H9 (cell line): ENCODE measurements around the gene UBAC2. TPM values are rescaled to one million over a fixed set of nuclear protein-coding genes. Genes with fewer than 3 reads are reported as not detected.

Experiments
- DNase-seq: peaks from one replicate; pipeline ENCODE4 v3.0.0-alpha.2; 2017
- H2AFZ ChIP-seq: one replicate; pipeline ENCODE4 v1.6.1; 2013; ENCODE audit warnings: mild to moderate bottlenecking, low read length, control low read depth, moderate library complexity
- H2AK5ac ChIP-seq: 2 replicates; pipeline ENCODE4 v1.6.1; 2013; ENCODE audit warnings: low read length, control low read depth, mixed read lengths; ENCODE audit not compliant: insufficient read length
- H2BK120ac ChIP-seq: one replicate; pipeline ENCODE4 v1.6.1; 2013; ENCODE audit warnings: low read depth, mild to moderate bottlenecking, low read length, control low read depth, inconsistent platforms; ENCODE audit not compliant: poor library complexity, severe bottlenecking
- H2BK12ac ChIP-seq: 2 replicates; pipeline ENCODE4 v1.6.1; 2013; ENCODE audit warnings: low read length, control low read depth, mixed read lengths, low read depth; ENCODE audit not compliant: insufficient read length
- H2BK15ac ChIP-seq: 2 replicates; pipeline ENCODE4 v1.6.1; 2013; ENCODE audit warnings: low read depth, low read length, control low read depth
- H2BK20ac ChIP-seq: one replicate; pipeline ENCODE4 v1.6.1; 2013; ENCODE audit warnings: low read depth, mild to moderate bottlenecking, low read length, control low read depth, inconsistent platforms; ENCODE audit not compliant: poor library complexity, severe bottlenecking
- H2BK5ac ChIP-seq: 2 replicates; pipeline ENCODE4 v1.6.1; 2013; ENCODE audit warnings: low read length, control low read depth, mixed read lengths; ENCODE audit not compliant: insufficient read length
- H3K14ac ChIP-seq: 2 replicates; pipeline ENCODE4 v1.6.1; 2013; ENCODE audit warnings: low read length, control low read depth; ENCODE audit not compliant: insufficient read depth
- H3K18ac ChIP-seq: 2 replicates; pipeline ENCODE4 v1.6.1; 2013; ENCODE audit warnings: low read depth, mild to moderate bottlenecking, mixed read lengths, low read length, control low read depth; ENCODE audit not compliant: insufficient read length
- H3K23ac ChIP-seq: 2 replicates; pipeline ENCODE4 v1.6.1; 2013; ENCODE audit warnings: low read length, control low read depth, mixed read lengths, low read depth; ENCODE audit not compliant: insufficient read length
- H3K23me2 ChIP-seq: 2 replicates; pipeline ENCODE4 v1.6.1; 2013; ENCODE audit warnings: low read depth, mild to moderate bottlenecking, mixed read lengths, low read length, control low read depth; ENCODE audit not compliant: insufficient read length, poor library complexity, severe bottlenecking
- H3K27ac ChIP-seq: 2 replicates; pipeline ENCODE4 v1.5.1; 2013; ENCODE audit warnings: low read length, control low read depth, mixed read lengths, low read depth; ENCODE audit not compliant: insufficient read length
- H3K27me3 ChIP-seq: 2 replicates; pipeline ENCODE4 v1.6.1; 2013; ENCODE audit warnings: low read length, control low read depth, inconsistent platforms; ENCODE audit not compliant: insufficient read depth
- H3K4ac ChIP-seq: 2 replicates; pipeline ENCODE4 v1.6.1; 2013; ENCODE audit warnings: low read depth, mild to moderate bottlenecking, control low read depth, inconsistent platforms, low read length, moderate library complexity
- H3K4me1 ChIP-seq: 2 replicates; pipeline ENCODE4 v1.6.1; 2013; ENCODE audit warnings: low read length, control low read depth, inconsistent platforms; ENCODE audit not compliant: insufficient read depth
- H3K4me2 ChIP-seq: 2 replicates; pipeline ENCODE4 v1.6.1; 2013; ENCODE audit warnings: low read length, control low read depth, mixed read lengths; ENCODE audit not compliant: insufficient read length, insufficient read depth
- H3K56ac ChIP-seq: 2 replicates; pipeline ENCODE4 v1.6.1; 2013; ENCODE audit warnings: low read depth, mild to moderate bottlenecking, mixed read lengths, low read length, control low read depth; ENCODE audit not compliant: insufficient read length
- H3K79me1 ChIP-seq: 2 replicates; pipeline ENCODE4 v1.6.1; 2013; ENCODE audit warnings: low read depth, mild to moderate bottlenecking, moderate library complexity, low read length, control low read depth, inconsistent platforms; ENCODE audit not compliant: insufficient read depth, poor library complexity, severe bottlenecking
- H3K79me2 ChIP-seq: 2 replicates; pipeline ENCODE4 v1.6.1; 2013; ENCODE audit warnings: low read length, control low read depth, inconsistent platforms; ENCODE audit not compliant: insufficient read depth
- H3K9ac ChIP-seq: 2 replicates; pipeline ENCODE4 v1.6.1; 2013; ENCODE audit warnings: low read length, control low read depth, mixed read lengths; ENCODE audit not compliant: insufficient read length; ENCODE audit errors: extremely low read depth
- H3K9me3 ChIP-seq: one replicate; pipeline ENCODE4 v1.6.1; 2013; ENCODE audit warnings: low read depth, low read length, inconsistent platforms; ENCODE audit not compliant: control insufficient read depth
- H3T11ph ChIP-seq: one replicate; pipeline ENCODE4 v1.6.1; 2013; ENCODE audit warnings: mild to moderate bottlenecking, low read length, control low read depth, inconsistent platforms
- H4K20me1 ChIP-seq: one replicate; pipeline ENCODE4 v1.6.1; 2013; ENCODE audit not compliant: control insufficient read depth, insufficient read length, insufficient read depth
- H4K5ac ChIP-seq: 2 replicates; pipeline ENCODE4 v1.6.1; 2013; ENCODE audit warnings: low read depth, mild to moderate bottlenecking, mixed read lengths, low read length, control low read depth; ENCODE audit not compliant: insufficient read length
- H4K8ac ChIP-seq: replicated peaks from 2 replicates; pipeline ENCODE4 v1.6.1; 2013; ENCODE audit warnings: low read length, control low read depth, mixed read lengths, low read depth; ENCODE audit not compliant: insufficient read length
- H4K91ac ChIP-seq: 2 replicates; pipeline ENCODE4 v1.6.1; 2013; ENCODE audit warnings: low read depth, mild to moderate bottlenecking, moderate library complexity, mixed read lengths, low read length, control low read depth; ENCODE audit not compliant: insufficient read length
- H3K27ac Mint-ChIP-seq, 3 experiments: 2 replicates in 2 of 3; 3 replicates in 1 of 3; pipeline ENCODE4 v1.8.0; 2020 to 2021; ENCODE audit warnings: mixed read lengths in 3 of 3, mild to moderate bottlenecking in 1 of 3, moderate library complexity in 1 of 3
- H3K27me3 Mint-ChIP-seq: 2 replicates; pipeline ENCODE4 v1.8.0; 2021; ENCODE audit warnings: low read depth, mild to moderate bottlenecking, moderate library complexity, mixed read lengths
- H3K36me3 Mint-ChIP-seq, 3 experiments: 2 replicates in 2 of 3; 3 replicates in 1 of 3; pipeline ENCODE4 v1.8.0; 2020 to 2021; ENCODE audit warnings: low read depth in 3 of 3, mixed read lengths in 3 of 3; ENCODE audit not compliant: insufficient read depth in 1 of 3
- H3K4me1 Mint-ChIP-seq, 2 experiments: 2 replicates each; pipeline ENCODE4 v1.8.0; 2020; ENCODE audit warnings: mixed read lengths in 2 of 2
- H3K4me3 Mint-ChIP-seq, 2 experiments: 2 replicates in 1 of 2; 3 replicates in 1 of 2; pipeline ENCODE4 v1.8.0; 2020 to 2021; ENCODE audit warnings: mild to moderate bottlenecking in 2 of 2, mixed read lengths in 2 of 2, moderate library complexity in 1 of 2
- H3K9me3 Mint-ChIP-seq, 2 experiments: 2 replicates in 1 of 2; 3 replicates in 1 of 2; pipeline ENCODE4 v1.8.0; 2020; ENCODE audit warnings: mild to moderate bottlenecking in 2 of 2, mixed read lengths in 2 of 2, moderate library complexity in 1 of 2
- WGBS: extraction: QIAGEN DNeasy Blood & Tissue Kit; methylation state at CpG from one replicate; pipeline ENCODE4 v1.1.7; 2013; ENCODE audit warnings: missing lambda C conversion rate, low lambda C conversion rate, mixed read lengths; ENCODE audit not compliant: insufficient read length; ENCODE audit errors: extremely low coverage; 5-methylcytosine and 5-hydroxymethylcytosine counted together
- total RNA-seq: library from RNA; stranded (reverse); gene quantifications from 2 replicates; pipeline ENCODE4 v1.2.1, GENCODE V29; 2021
- TF ChIP-seq, protein P1 (sequence below): fragments of 200-600 bp; sonication (generic); conservative IDR thresholded peaks from 3 replicates; pipeline ENCODE4 v1.8.0; 2021; ENCODE audit warnings: antibody characterized with exemption, mild to moderate bottlenecking

The UBAC2 gene
- total RNA-seq, 1 experiment from 2014 or later: 52.3 TPM

DNA sequence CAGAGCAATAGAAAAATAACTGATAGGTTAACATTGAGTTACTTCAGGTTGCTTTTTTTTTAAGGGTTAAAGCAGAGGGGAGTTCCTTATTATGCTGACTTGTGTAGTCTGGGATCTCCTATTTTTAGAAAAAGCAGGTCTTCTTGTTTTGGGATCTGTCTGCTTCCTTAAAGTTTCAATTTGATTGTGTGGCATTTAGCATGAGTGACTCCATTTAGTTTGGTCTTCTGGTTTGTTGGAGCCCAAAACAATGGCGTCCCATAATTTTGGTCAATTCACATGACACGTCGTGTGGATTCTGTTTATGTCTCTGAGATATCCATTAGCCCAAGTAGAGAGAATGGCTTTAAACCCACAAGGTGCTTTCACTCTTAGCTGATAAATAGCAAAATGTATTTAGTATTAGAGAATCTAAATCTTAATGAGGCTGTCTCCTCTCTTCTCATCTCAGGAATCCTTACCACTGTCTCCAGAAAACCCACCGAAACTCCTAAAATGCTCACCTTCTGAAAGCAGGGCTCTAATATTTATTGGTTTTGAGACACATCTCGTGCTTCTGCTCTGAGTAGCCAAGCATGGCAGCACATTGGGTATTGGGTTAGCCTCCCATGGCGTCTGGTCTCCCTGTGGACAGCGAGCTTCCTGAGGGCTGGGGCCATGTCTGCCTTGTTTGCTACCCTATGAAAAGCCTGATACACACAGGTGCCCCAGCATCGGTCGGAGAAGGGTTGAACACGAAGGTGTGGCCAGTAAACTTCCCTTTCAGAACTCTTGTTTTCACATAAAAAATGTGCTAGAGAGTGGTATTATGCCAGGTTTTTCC lies 173.7 kb downstream of the UBAC2 start:
- H3K79me1 ChIP-seq: no peaks in the 10 kb centered on the region
- H2AFZ ChIP-seq: no peak overlapping the region
- H3K56ac ChIP-seq: no peak overlapping the region
- WGBS: no CpG with 5 or more reads among the region's 10 CpGs
- no peak overlapping the region for H3K14ac ChIP-seq
- no peaks in the 10 kb centered on the region for H3K9me3 Mint-ChIP-seq
- no peak overlapping the region for H2BK12ac ChIP-seq
- H4K8ac ChIP-seq: no peak overlapping the region
- peaks cover 9% of the 10 kb centered on the region; the same call in 1 of the 2 replicates for H3K4me1 ChIP-seq
- no peak for DNase-seq
- H3K4ac ChIP-seq: no peak overlapping the region
- H2BK120ac ChIP-seq: no peak overlapping the region
- no peaks in the 10 kb centered on the region for H3K9me3 ChIP-seq
- no peak overlapping the region for H3K27ac Mint-ChIP-seq
- H3K36me3 Mint-ChIP-seq: peaks cover 9 to 28% (median 19%) of the 10 kb centered on the region in 3 experiments
- H3K4me3 Mint-ChIP-seq: no peak overlapping the region
- no peak overlapping the region for H3T11ph ChIP-seq
- no peak overlapping the region for H2BK5ac ChIP-seq
- H3K4me1 Mint-ChIP-seq: peaks cover 10 to 15% of the 10 kb centered on the region in 2 experiments
- no peak overlapping the region for H2BK15ac ChIP-seq
- no peak overlapping the region for H2BK20ac ChIP-seq
- H3K23ac ChIP-seq: no peak overlapping the region
- H3K4me2 ChIP-seq: no peak overlapping the region
- H4K5ac ChIP-seq: no peak overlapping the region
- no peaks in the 10 kb centered on the region for H3K79me2 ChIP-seq
- no peak overlapping the region for H3K27ac ChIP-seq
- H2AK5ac ChIP-seq: no peak overlapping the region
- no peaks in the 10 kb centered on the region for H4K20me1 ChIP-seq
- H3K23me2 ChIP-seq: no peaks in the 10 kb centered on the region
- H3K27me3 Mint-ChIP-seq: no peaks in the 10 kb centered on the region; the same call in 1 of the 2 replicates
- no peak overlapping the region for H4K91ac ChIP-seq
- no peak overlapping the region for H3K9ac ChIP-seq
- H3K18ac ChIP-seq: no peak overlapping the region
- H3K27me3 ChIP-seq: no peaks in the 10 kb centered on the region
- TF ChIP-seq, protein P1, sequence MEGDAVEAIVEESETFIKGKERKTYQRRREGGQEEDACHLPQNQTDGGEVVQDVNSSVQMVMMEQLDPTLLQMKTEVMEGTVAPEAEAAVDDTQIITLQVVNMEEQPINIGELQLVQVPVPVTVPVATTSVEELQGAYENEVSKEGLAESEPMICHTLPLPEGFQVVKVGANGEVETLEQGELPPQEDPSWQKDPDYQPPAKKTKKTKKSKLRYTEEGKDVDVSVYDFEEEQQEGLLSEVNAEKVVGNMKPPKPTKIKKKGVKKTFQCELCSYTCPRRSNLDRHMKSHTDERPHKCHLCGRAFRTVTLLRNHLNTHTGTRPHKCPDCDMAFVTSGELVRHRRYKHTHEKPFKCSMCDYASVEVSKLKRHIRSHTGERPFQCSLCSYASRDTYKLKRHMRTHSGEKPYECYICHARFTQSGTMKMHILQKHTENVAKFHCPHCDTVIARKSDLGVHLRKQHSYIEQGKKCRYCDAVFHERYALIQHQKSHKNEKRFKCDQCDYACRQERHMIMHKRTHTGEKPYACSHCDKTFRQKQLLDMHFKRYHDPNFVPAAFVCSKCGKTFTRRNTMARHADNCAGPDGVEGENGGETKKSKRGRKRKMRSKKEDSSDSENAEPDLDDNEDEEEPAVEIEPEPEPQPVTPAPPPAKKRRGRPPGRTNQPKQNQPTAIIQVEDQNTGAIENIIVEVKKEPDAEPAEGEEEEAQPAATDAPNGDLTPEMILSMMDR: no peak
